GM18507 (cell line): Measurements from ENCODE around the gene TPK1.
"Not testable (repeated sequence)": the region's sequence is repeated elsewhere in the genome, so short reads cannot be mapped to it uniquely, and the experiment has no call there.

ENCODE experiments used
- DNase-seq: peaks from one replicate; pipeline ENCODE4 v3.0.0; 2011; ENCODE audit warnings: low read depth; ENCODE audit not compliant: insufficient read length; ENCODE audit errors: extremely low spot score
- FAIRE-seq: peaks from 2 replicates; lab custom pipeline; 2011; peaks lifted over from hg19 to GRCh38; lab: Jason Lieb, UNC

Gene TPK1

GRCh38 chr7:144459635-144460034, 376.2 kb downstream of the TPK1 start:
- no peak for DNase-seq
- no peak for FAIRE-seq

GRCh38 chr7:144455040-144455404, 380.8 kb downstream of the TPK1 start:
- FAIRE-seq (no peak), DNase-seq (no peak)

GRCh38 chr7:144454256-144455039, 381.4 kb downstream of the TPK1 start:
- FAIRE-seq (no peak), DNase-seq (no peak)

GRCh38 chr7:144452064-144452463, 383.8 kb downstream of the TPK1 start:
- DNase-seq: no peak
- FAIRE-seq: peak; percentile 66

GRCh38 chr7:144445590-144445989, 390.3 kb downstream of the TPK1 start:
- FAIRE-seq: no peak
- no peak for DNase-seq

- no peak for FAIRE-seq
- DNase-seq: no peak
Observed at GRCh38 chr7:144439717-144440205, 396.1 kb downstream of the TPK1 start.

GRCh38 chr7:144438759-144439158, 397.1 kb downstream of the TPK1 start:
- DNase-seq (no peak), FAIRE-seq (no peak)

- peak; percentile 68 for FAIRE-seq
Observed at GRCh38 chr7:144437370-144438191, 398.3 kb downstream of the TPK1 start.

GRCh38 chr7:144436500-144436899, 399.4 kb downstream of the TPK1 start:
- DNase-seq: no peak

More at GRCh38 chr7:144437370-144438191, 398.3 kb downstream of the TPK1 start:
- DNase-seq: peak; percentile 9

GRCh38 chr7:144428431-144428830, 407.4 kb downstream of the TPK1 start:
- no peak for DNase-seq
- FAIRE-seq: no peak

More at GRCh38 chr7:144436500-144436899, 399.4 kb downstream of the TPK1 start:
- FAIRE-seq: no peak

GRCh38 chr7:144427539-144427938, 408.3 kb downstream of the TPK1 start:
- not testable (repeated sequence) for FAIRE-seq

GRCh38 chr7:144418931-144419330, 416.9 kb downstream of the TPK1 start:
- not testable (repeated sequence) for DNase-seq, FAIRE-seq

More at GRCh38 chr7:144427539-144427938, 408.3 kb downstream of the TPK1 start:
- DNase-seq: not testable (repeated sequence)

- DNase-seq (no peak), FAIRE-seq (no peak)
Observed at GRCh38 chr7:144416341-144416740, 419.5 kb downstream of the TPK1 start.

- FAIRE-seq (no peak), DNase-seq (no peak)
Observed at GRCh38 chr7:144415858-144416257, 420.0 kb downstream of the TPK1 start.

GRCh38 chr7:144414815-144415214, 421.0 kb downstream of the TPK1 start:
- no peak for FAIRE-seq

GRCh38 chr7:144410441-144410840, 425.4 kb downstream of the TPK1 start:
- DNase-seq (no peak), FAIRE-seq (no peak)

More at GRCh38 chr7:144414815-144415214, 421.0 kb downstream of the TPK1 start:
- no peak for DNase-seq

- FAIRE-seq: no peak
- DNase-seq: no peak
Observed at GRCh38 chr7:144408121-144408520, 427.7 kb downstream of the TPK1 start.

- DNase-seq (no peak), FAIRE-seq (no peak)
Observed at GRCh38 chr7:144407266-144407931, 428.5 kb downstream of the TPK1 start.

GRCh38 chr7:144404946-144405345, 430.9 kb downstream of the TPK1 start:
- FAIRE-seq (no peak), DNase-seq (no peak)

- no peak for DNase-seq
- no peak for FAIRE-seq
Observed at GRCh38 chr7:144403649-144404061, 432.2 kb downstream of the TPK1 start, which contains the start of gene NOBOX. NOBOX (minus strand) TSS chr7:144403693.
